RCC 7860 (cell line): Measurements from ENCODE around the gene OSBPL5.
A peak's percentile ranks its signal among the peaks of the same experiment; 100 is the strongest.

ENCODE experiments used
- DNase-seq: peaks from one replicate; pipeline ENCODE4 v3.0.0-alpha.2; 2015; ENCODE audit warnings: low spot score
- FAIRE-seq: peaks from 2 replicates; lab custom pipeline; 2012; peaks lifted over from hg19 to GRCh38; lab: Jason Lieb, UNC

Gene OSBPL5, protein sequence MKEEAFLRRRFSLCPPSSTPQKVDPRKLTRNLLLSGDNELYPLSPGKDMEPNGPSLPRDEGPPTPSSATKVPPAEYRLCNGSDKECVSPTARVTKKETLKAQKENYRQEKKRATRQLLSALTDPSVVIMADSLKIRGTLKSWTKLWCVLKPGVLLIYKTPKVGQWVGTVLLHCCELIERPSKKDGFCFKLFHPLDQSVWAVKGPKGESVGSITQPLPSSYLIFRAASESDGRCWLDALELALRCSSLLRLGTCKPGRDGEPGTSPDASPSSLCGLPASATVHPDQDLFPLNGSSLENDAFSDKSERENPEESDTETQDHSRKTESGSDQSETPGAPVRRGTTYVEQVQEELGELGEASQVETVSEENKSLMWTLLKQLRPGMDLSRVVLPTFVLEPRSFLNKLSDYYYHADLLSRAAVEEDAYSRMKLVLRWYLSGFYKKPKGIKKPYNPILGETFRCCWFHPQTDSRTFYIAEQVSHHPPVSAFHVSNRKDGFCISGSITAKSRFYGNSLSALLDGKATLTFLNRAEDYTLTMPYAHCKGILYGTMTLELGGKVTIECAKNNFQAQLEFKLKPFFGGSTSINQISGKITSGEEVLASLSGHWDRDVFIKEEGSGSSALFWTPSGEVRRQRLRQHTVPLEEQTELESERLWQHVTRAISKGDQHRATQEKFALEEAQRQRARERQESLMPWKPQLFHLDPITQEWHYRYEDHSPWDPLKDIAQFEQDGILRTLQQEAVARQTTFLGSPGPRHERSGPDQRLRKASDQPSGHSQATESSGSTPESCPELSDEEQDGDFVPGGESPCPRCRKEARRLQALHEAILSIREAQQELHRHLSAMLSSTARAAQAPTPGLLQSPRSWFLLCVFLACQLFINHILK

DNA sequence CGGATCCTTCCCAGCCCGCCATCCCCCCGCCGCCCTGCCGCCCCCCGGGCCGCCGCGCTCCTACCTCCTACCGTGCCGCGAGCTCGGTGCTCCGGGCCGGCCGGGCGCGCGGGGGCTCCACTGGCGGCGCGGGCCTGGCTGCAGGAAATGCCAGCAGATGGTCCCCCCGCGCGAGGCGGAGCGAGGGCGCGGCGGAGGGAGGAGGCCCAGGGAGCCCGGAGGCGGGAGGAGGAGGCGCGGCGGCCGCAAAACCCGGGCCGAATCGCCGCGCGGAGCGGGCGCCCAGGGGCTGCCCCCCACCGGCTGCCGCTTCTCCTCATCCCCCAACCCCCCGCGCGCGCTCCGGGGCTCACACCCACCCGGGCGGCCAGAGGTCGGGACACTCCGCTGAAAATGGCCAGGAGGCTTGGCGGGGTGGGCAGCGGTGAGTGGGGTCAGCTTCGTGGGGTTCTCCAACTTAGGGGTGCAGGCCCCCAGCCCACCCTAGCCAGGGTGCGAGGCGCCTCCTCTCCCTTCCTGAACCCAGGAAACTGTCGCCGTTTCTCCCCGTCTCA lies at the start of gene OSBPL5:
TSS of gene OSBPL5 (minus strand) at position 159 of the 554 bp plus-strand sequence. CDS start 36,162 bp downstream, outside the sequence.
- DNase-seq: peak; percentile 9
- no peak for FAIRE-seq

GRCh38 chr11:3214420-3214699 lies 49.2 kb upstream of the OSBPL5 start:
- DNase-seq (no peak), FAIRE-seq (no peak)

- DNase-seq (no peak), FAIRE-seq (no peak)
Observed at GRCh38 chr11:3213659-3214419, 48.7 kb upstream of the OSBPL5 start.

DNA sequence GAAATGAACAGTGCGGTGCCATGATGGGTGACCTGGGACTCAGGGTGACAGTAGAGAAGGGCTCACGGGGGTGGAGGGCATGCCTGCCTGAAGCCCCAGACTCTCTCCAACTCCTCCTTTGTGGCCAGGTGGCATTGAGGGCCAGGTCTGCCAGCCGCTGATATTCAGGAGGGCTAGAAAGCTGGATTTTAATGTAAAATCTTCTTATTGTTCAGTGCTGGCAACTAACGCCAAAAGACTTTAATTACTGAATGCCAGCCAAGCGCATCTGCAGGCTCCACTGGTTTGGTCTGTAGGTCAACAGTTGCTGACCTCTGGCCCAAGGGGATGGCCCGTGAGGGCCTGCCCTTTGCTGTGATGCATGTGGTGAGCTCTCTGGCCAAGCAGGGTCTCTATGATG lies 43.2 kb upstream of the OSBPL5 start:
- DNase-seq: no peak
- FAIRE-seq: no peak

DNA sequence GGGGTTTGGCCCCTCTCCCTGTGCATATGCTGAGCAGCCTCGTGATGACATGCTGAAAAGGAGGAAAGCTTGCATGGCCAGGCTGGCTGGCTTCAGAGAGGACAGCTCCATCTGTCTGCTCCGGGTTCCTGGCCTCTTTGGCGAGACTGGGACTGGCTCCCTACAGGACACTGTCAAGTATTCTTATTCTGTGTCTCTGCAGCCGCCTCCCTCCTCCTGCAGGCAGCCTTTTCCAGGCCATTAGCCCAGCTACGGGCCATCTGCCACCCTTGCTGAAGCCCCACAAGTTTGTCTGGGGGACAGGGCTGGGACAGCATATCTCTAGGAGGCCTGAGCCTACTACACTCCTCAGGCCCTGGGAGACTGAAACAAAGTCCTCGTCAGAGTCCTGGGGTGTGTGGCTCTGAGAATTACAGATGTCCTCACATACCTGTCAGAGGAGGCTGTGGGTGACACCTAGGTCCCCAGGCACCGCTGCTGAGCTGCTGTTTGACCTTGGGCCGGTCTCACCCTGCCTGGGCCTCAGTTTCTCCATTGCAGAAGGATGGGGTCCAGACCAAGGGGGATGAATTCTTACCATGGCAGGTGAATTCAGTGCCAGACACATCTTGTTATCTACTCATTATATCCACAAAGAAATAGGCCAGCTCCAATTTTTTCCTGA lies 42.5 kb upstream of the OSBPL5 start:
- no peak for DNase-seq
- no peak for FAIRE-seq

DNA sequence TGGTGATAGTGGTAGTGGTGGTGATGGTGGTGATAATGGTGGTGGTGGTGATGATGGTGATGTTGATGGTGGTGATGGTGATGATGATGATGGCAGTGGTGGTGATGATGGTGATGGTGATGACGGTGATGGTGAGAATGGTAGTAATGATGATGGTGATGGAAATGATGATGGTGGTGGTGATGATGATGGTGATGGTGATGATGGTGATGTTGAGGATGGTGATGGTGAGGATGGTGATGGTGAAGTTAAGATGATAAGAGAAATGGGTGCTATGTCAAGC lies 41.8 kb upstream of the OSBPL5 start:
- DNase-seq: no peak
- FAIRE-seq: no peak

DNA sequence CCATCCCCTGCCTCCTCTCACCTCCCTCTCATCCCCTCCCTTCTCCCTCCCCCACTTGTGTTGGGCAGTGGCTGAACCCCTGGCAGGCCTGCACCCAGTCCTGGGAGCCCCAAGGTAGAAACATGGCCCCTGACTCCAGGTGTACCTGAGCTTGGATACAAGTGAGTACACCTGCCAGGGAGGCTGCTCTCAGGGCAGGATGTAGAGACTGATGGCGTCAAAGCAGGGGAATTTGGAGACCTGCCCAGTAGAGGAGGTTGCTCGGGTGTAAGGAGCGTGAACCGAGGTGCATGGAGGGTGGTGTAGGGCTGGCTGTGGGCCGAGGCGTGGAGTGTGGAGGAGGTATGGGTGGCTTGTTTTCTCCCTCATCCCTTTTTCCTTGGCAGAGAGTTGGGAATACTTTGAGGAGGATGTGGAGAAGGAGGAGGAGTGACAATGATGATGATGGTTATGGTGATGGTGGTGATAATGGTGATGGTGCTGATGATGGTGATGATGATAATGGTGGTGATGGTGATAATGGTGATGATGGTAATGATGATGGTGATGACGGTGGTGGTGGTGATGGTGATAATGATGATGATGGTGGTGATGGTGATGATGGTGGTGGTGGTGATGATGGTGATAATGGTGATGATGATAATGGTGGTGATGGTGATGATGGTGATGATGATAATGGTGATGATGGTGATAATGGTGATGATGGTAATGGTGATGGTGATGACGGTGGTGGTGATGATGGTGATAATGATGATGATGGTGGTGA lies 41.2 kb upstream of the OSBPL5 start:
- FAIRE-seq (no peak), DNase-seq (no peak)

DNA sequence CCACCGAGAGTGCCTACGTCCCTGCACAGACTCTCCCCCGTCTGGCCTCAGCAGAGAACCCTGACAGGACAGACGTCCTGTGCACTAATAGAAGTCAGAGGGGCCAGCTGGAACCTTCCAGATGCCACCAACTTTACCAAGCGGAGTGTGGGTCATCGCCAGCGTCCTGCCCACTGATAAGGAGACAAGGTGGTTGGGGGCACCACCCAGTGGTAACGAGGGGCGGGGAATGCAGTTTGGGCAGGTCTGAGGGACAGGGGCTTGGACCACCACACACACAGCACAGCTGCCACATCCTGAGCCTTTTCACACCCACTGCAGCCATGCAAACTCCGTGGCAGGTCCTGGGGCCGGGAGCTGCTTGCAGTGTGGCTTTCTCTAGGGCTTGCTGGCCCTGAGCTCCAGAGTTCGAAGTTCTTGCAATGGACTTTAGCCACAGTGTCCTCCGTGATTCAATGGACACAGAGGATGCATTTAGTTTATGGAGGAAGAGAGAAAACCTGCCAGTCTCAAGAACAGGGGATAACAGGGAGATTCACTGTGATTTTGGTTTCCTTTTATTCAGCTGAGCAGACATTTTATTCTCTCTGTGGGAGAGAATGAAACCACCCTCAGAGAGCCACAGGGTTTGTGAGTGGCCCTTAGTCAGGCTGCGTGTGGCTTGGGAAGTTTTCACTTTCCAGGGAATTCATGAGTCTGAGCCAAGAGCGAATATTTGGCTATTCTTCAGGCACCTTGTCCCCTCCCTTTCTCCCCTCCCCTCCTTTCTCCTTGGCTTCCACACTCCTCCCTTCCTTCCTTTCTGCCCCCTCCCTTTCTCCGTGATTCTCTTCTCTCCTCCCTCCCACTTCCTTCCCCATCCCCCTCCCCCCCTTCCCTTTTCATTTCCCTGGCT lies 40.4 kb upstream of the OSBPL5 start:
- FAIRE-seq: no peak
- DNase-seq: no peak

GRCh38 chr11:3204141-3205015 lies 39.3 kb upstream of the OSBPL5 start:
- FAIRE-seq: no peak
- no peak for DNase-seq

GRCh38 chr11:3203221-3204043 lies 38.3 kb upstream of the OSBPL5 start:
- FAIRE-seq (no peak), DNase-seq (no peak)

DNA sequence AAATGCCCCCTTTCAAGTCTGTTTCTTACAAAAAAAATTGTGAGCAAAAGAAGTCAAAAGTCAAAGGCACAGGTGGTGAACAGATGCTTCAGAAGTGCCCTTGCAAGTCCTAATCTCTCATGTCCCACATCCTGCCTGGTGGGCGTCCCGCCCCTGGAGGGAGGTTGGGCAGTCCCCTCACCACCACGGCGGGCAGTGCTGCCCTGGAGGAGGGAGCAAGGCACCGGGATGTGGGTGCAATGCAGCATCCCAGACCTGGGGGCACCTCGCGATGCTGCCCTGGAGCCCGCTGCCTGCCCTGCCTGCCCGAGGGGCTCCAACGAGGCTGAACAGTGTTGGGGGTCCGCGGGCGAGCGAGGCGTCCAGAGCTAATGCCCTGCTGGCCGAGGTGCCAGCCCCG lies 37.6 kb upstream of the OSBPL5 start:
- DNase-seq: no peak
- no peak for FAIRE-seq

DNA sequence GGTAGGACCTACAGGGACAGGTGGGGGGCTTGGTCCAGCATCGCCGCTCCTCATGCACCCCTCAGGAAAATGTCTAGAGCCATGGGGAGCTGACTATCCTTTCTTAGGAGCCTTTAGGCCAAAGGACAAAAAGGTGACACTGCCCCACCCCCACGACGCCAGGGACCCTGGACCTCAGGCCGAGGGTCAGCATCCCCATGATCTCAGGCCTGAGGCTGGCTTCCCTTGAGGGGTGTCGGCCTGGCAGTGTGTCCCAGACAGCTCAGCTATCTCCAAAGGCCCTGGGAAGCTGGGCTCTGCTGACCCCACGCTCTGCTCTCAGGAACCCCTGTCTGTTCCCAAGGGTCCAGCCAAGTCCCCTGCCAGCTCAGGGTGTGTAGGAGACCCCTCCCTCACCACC lies 37.2 kb upstream of the OSBPL5 start:
- no peak for FAIRE-seq
- DNase-seq: no peak

DNA sequence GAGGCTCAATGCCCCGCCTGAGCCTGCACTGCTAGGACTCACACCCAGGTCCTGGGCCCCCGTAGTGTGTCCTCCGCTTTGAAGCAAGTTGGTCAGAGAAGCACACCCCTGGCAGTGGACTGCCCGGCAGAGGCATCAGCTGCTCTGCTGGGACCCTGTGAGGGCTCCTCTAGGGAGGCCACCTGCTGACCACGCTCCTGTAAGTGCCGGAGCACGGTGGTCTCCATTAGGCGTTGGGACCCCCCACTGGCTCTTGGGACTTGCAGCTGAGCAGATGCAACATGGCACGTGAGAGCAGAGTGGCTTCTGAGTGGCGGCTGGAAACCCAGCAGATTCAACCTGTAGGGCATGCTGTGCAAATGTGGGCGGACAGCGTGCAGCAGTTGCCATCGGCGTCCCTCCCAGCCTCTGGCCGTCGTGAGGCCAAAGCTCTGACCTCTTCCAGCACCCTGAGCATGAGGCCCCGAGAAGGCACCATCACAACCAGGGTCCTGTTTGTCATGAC lies 36.6 kb upstream of the OSBPL5 start:
- DNase-seq: no peak
- no peak for FAIRE-seq

DNA sequence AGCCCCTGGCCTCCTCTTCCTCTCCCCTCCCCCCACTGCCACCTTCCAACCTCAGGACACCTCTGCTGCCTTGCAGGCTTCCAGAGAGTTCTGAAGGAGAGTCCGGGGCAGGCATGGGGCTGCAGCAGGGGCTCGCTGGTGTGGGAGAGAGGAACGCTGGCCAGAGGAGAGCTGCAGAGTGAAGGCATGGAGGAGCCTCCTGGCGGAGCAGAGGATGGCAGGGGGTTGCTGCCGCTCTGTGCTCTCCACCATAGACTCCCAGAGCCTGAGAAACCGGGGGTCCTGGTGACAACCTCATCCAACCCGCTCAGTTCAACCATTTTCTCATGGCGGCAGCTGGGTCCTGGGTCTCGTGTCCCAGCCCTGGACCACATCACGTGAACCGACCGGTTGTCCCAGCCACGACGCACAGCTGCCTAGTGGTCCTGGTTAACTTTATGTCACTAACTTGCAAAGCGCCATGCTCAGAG lies 36.0 kb upstream of the OSBPL5 start:
- FAIRE-seq (no peak), DNase-seq (no peak)

DNA sequence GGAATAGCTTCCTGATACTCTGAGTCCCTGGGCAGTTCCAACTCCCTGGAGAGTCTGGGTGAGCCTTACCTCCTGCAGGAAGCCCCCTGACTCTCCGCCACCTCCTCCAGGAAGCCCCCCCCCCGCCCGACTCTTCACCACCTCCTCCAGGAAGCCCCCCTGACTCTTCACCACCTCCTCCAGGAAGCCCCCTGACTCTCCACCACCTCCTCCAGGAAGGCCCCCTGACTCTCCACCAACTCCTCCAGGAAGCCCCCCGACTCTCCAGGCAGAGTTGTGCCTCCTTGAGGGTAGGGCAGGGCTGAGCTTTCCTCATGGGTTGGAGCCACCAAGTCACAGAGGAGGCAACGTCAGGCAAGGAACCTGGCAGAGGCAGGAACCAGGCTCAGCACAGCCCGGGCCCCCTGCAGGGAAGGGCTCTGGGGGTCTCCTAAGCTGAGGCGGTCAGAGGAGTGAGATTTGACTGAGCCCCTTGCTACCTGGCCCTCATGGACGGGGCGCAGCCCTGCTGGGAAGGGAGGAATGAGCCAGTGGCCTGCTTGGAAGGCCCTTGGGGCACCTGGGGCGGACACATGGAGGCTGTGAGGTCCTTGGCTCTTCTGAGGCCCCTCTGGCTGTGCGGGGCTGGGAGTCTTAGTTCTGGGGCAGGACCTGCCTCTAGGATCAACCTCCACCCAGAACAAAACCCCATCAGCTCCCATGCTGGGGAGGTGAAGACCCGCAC lies 35.4 kb upstream of the OSBPL5 start:
- DNase-seq (no peak), FAIRE-seq (no peak)

- DNase-seq: no peak
- no peak for FAIRE-seq
Observed at GRCh38 chr11:3199537-3200295, 34.6 kb upstream of the OSBPL5 start.
